Rectal smooth muscle tissue (tissue), 1 donor: ENCODE data around the gene ITPKB.

Source experiments
- H3K27ac ChIP-seq: one replicate; pipeline ENCODE4 v1.7.0; 2013; ENCODE audit warnings: low read depth, low read length, inconsistent platforms
- H3K27me3 ChIP-seq: one replicate; pipeline ENCODE4 v1.7.0; 2013; ENCODE audit warnings: low read length; ENCODE audit not compliant: control insufficient read depth, insufficient read depth
- H3K36me3 ChIP-seq: one replicate; pipeline ENCODE4 v1.7.0; 2013; ENCODE audit warnings: low read length; ENCODE audit not compliant: control insufficient read depth, insufficient read depth
- H3K4me1 ChIP-seq: one replicate; pipeline ENCODE4 v1.7.0; 2013; ENCODE audit warnings: low read length; ENCODE audit not compliant: control insufficient read depth, insufficient read depth
- H3K4me3 ChIP-seq: one replicate; pipeline ENCODE4 v1.7.0; 2013; ENCODE audit warnings: low read length
- H3K9ac ChIP-seq: one replicate; pipeline ENCODE4 v1.7.0; 2013; ENCODE audit warnings: low read length

The ITPKB gene

GRCh38 chr1:226734611-226735153 lies 4.4 kb downstream of the ITPKB start:
- H3K4me3 ChIP-seq, result peak overlapping the region; percentile 96
- H3K36me3 ChIP-seq, result peaks cover 12% of the 10 kb centered on the region
- H3K27me3 ChIP-seq, result no peaks in the 10 kb centered on the region
- no peak overlapping the region for H3K9ac ChIP-seq
- peaks cover 32% of the 10 kb centered on the region for H3K4me1 ChIP-seq
- H3K27ac ChIP-seq, result peak overlapping the region; percentile 53

GRCh38 chr1:226733876-226734275 lies 5.2 kb downstream of the ITPKB start:
- peak overlapping the region; percentile 53 for H3K27ac ChIP-seq
- no peaks in the 10 kb centered on the region for H3K27me3 ChIP-seq
- peak overlapping the region; percentile 96 for H3K4me3 ChIP-seq
- H3K9ac ChIP-seq, result no peak overlapping the region
- H3K4me1 ChIP-seq, result peaks cover 30% of the 10 kb centered on the region
- H3K36me3 ChIP-seq, result peaks cover 12% of the 10 kb centered on the region

DNA sequence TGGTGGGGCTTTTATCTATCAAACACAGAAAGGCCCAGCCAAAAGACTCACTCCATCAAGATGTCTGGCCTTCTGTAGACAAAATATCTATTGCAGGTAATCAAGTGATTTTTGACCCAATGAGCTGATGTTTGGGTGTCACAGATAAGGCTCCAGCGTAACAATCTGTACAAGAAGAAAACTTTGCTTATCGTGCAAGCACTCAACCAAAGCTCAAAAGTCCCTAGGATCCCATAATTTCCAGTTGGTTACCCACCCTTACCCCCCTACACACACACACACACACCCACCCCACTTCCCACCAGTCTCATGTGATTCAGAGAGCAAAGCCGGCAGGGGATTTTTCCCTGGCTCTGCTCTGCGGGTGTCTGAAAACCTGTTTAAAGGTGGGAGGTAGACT lies 5.8 kb downstream of the ITPKB start:
- Histone ChIP-seq H3K4me3 (peak overlapping the region; percentile 96), H3K36me3 (peaks cover 12% of the 10 kb centered on the region), H3K27me3 (no peaks in the 10 kb centered on the region), H3K9ac (no peak overlapping the region), H3K27ac (peak overlapping the region; percentile 53), H3K4me1 (peaks cover 30% of the 10 kb centered on the region)

GRCh38 chr1:226732856-226733291 lies 6.2 kb downstream of the ITPKB start:
- Histone ChIP-seq H3K27me3 (no peaks in the 10 kb centered on the region), H3K4me1 (peaks cover 30% of the 10 kb centered on the region), H3K9ac (peak overlapping the region; percentile 5), H3K4me3 (peak overlapping the region; percentile 96), H3K27ac (peak overlapping the region; percentile 64), H3K36me3 (peaks cover 12% of the 10 kb centered on the region)

- Histone ChIP-seq H3K9ac (no peak overlapping the region), H3K27me3 (no peaks in the 10 kb centered on the region), H3K27ac (peak overlapping the region; percentile 33), H3K4me3 (no peak overlapping the region), H3K36me3 (peaks cover 12% of the 10 kb centered on the region), H3K4me1 (peaks cover 33% of the 10 kb centered on the region)
These were observed 7.7 kb downstream of the ITPKB start for GRCh38 chr1:226731257-226731893.

- Histone ChIP-seq H3K4me1 (peaks cover 31% of the 10 kb centered on the region), H3K27me3 (no peaks in the 10 kb centered on the region), H3K27ac (peak overlapping the region; percentile 33), H3K9ac (no peak overlapping the region), H3K36me3 (peaks cover 12% of the 10 kb centered on the region), H3K4me3 (no peak overlapping the region)
These were observed 8.2 kb downstream of the ITPKB start for GRCh38 chr1:226730836-226731235.

- H3K27me3 ChIP-seq, result no peaks in the 10 kb centered on the region
- peaks cover 26% of the 10 kb centered on the region for H3K4me1 ChIP-seq
- peak overlapping the region; percentile 10 for H3K27ac ChIP-seq
- H3K4me3 ChIP-seq, result no peak overlapping the region
- no peak overlapping the region for H3K9ac ChIP-seq
- peaks cover 8% of the 10 kb centered on the region for H3K36me3 ChIP-seq
These were observed 9.0 kb downstream of the ITPKB start for GRCh38 chr1:226730071-226730470.

GRCh38 chr1:226728448-226728847 lies 10.6 kb downstream of the ITPKB start:
- Histone ChIP-seq H3K36me3 (peaks cover 5% of the 10 kb centered on the region), H3K4me1 (peaks cover 31% of the 10 kb centered on the region), H3K27me3 (no peaks in the 10 kb centered on the region), H3K9ac (no peak overlapping the region), H3K27ac (no peak overlapping the region), H3K4me3 (no peak overlapping the region)

GRCh38 chr1:226725897-226726267 lies 13.2 kb downstream of the ITPKB start:
- Histone ChIP-seq H3K9ac (no peak overlapping the region), H3K36me3 (no peaks in the 10 kb centered on the region), H3K27me3 (no peaks in the 10 kb centered on the region), H3K4me1 (peaks cover 35% of the 10 kb centered on the region), H3K4me3 (no peak overlapping the region), H3K27ac (no peak overlapping the region)

- Histone ChIP-seq H3K4me3 (no peak overlapping the region), H3K9ac (no peak overlapping the region), H3K27ac (peak overlapping the region; percentile 59), H3K4me1 (peaks cover 31% of the 10 kb centered on the region), H3K27me3 (no peaks in the 10 kb centered on the region), H3K36me3 (no peaks in the 10 kb centered on the region)
These were observed 15.2 kb downstream of the ITPKB start for GRCh38 chr1:226723657-226724532.

GRCh38 chr1:226722901-226723656 lies 16.0 kb downstream of the ITPKB start:
- H3K9ac ChIP-seq, result no peak overlapping the region
- peak overlapping the region; percentile 59 for H3K27ac ChIP-seq
- no peak overlapping the region for H3K4me3 ChIP-seq
- no peaks in the 10 kb centered on the region for H3K27me3 ChIP-seq
- no peaks in the 10 kb centered on the region for H3K36me3 ChIP-seq
- peaks cover 31% of the 10 kb centered on the region for H3K4me1 ChIP-seq
